AG04450 (cell line): Measurements from ENCODE around the gene MIR17HG. TPM values are rescaled to one million over a fixed set of nuclear protein-coding genes. Genes with fewer than 3 reads are reported as not detected.
"Not testable (repeated sequence)": the region's sequence is repeated elsewhere in the genome, so short reads cannot be mapped to it uniquely, and the experiment has no call there.

Experiments used
- CTCF ChIA-PET: fragments of 300-600, 350-600 bp; formaldehyde crosslinking; extraction: SDS; loops from one replicate; lab custom pipeline; 2022; ENCODE audit warnings: antibody characterized with exemption, inconsistent platforms; lab: Charles Lee
- POLR2A ChIA-PET: fragments of 350-600 bp; formaldehyde crosslinking; extraction: SDS; loops from one replicate; lab custom pipeline; 2021; ENCODE audit warnings: antibody characterized with exemption, inconsistent platforms; lab: Yijun Ruan, JAX
- DNase-seq: peaks from one replicate; pipeline ENCODE4 v3.0.0-alpha.2; 2011; ENCODE audit warnings: low read depth, low spot score
- H3K27ac ChIP-seq: one replicate; pipeline ENCODE4 v1.5.1; 2012; ENCODE audit warnings: low read depth, low read length, control low read depth
- H3K27me3 ChIP-seq: one replicate; pipeline ENCODE4 v1.6.0; 2012; ENCODE audit warnings: low read length; ENCODE audit not compliant: control insufficient read depth, insufficient read depth
- H3K4me3 ChIP-seq: 2 replicates; pipeline ENCODE4 v1.5.1; 2011; ENCODE audit warnings: mild to moderate bottlenecking, low read depth, low read length, control low read depth
- H3K9me3 ChIP-seq: 2 replicates; pipeline ENCODE4 v1.5.1; 2012; ENCODE audit warnings: low read length; ENCODE audit not compliant: control insufficient read depth, insufficient read depth
- polyA plus RNA-seq: library from polyadenylated mRNA; depleted of rRNA; stranded (reverse); fragments of >200 nt; gene quantifications from 2 replicates; pipeline ENCODE4 v1.2.3, GENCODE V29; 2011
- TF ChIP-seq, protein P1 (sequence below): IDR thresholded peaks from 2 replicates; pipeline ENCODE4 v1.5.1; 2011; ENCODE audit warnings: low read depth, low read length, control low read depth, inconsistent platforms

MIR17HG gene
- polyA plus RNA-seq, 1 experiment = 1.3 TPM

DNA sequence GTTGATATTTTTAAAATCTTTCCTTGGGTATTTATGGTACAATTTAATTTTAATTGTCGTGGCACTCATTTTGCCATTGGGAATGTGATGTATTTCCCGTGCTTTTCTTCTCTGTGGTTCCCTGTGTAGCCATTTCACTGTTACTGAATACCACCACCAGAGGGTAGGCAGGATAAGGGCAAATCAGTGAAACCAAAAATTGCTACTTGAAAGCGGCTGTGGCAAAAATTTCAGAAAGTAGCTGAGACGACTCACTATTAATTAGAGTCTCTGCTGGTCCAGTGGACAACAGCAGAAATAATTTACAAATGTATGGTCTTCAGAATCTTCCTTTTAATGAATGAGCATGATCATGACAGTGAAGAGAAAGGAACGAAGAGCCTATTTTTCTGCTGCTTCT is 34.4 kb upstream of the MIR17HG start:
- Histone ChIP-seq H3K27ac (no peak overlapping the region), H3K9me3 (no peaks in the 10 kb centered on the region), H3K27me3 (no peaks in the 10 kb centered on the region), H3K4me3 (no peak overlapping the region)
- no peak for DNase-seq
- CTCF ChIA-PET = interaction anchor here (2.2 kb wide), 1 partner anchor 93 kb away, joined by 8 read pairs; no protein-coding TSS in a partner anchor
- TF ChIP-seq, protein P1, sequence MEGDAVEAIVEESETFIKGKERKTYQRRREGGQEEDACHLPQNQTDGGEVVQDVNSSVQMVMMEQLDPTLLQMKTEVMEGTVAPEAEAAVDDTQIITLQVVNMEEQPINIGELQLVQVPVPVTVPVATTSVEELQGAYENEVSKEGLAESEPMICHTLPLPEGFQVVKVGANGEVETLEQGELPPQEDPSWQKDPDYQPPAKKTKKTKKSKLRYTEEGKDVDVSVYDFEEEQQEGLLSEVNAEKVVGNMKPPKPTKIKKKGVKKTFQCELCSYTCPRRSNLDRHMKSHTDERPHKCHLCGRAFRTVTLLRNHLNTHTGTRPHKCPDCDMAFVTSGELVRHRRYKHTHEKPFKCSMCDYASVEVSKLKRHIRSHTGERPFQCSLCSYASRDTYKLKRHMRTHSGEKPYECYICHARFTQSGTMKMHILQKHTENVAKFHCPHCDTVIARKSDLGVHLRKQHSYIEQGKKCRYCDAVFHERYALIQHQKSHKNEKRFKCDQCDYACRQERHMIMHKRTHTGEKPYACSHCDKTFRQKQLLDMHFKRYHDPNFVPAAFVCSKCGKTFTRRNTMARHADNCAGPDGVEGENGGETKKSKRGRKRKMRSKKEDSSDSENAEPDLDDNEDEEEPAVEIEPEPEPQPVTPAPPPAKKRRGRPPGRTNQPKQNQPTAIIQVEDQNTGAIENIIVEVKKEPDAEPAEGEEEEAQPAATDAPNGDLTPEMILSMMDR = peak; percentile 64
- POLR2A ChIA-PET = no interaction called here

DNA sequence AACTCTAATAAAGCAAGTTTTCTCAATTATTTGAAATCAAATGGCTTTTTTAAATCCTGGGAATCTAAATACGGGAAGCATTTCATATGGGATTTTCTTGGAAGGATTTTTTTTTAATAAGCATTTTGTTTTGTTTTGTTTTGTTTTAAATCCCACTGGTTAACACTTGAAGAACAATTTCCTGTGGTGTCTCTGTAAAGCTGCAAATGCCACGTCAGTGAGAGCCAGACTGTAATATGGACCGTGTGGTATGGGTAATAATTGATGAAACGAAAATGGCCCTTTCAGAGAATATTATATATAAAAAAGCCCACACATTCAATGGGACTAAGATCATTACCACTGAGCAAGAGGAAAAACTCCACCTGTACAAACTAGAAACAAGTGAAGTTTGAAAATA is 33.9 kb upstream of the MIR17HG start:
- ChIA-PET POLR2A (no interaction called here), CTCF (interaction anchor here (2.2 kb wide), 1 partner anchor 93 kb away, joined by 8 read pairs; no protein-coding TSS in a partner anchor)
- TF ChIP-seq, protein P1 = no peak
- Histone ChIP-seq H3K9me3 (no peaks in the 10 kb centered on the region), H3K4me3 (no peak overlapping the region), H3K27me3 (no peaks in the 10 kb centered on the region), H3K27ac (no peak overlapping the region)
- no peak for DNase-seq

DNA sequence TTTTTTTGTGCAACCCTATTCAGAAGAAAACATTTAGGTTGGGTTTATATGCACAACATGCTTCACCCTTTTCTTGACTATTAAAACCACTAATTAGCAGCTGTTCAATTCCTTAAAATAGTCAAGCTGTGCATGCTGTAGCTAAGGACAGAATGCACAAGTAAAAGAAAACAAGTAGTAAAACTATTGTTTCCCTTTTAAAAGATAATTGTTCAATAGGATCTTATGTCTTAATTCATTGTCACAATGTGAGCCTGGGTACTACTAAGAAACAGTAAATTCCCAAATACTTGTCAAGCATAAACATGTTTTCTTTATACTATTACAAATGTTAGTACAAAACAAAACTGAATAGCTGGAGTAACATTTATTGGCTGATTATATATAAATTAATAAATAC is 32.6 kb upstream of the MIR17HG start:
- Histone ChIP-seq H3K4me3 (no peak overlapping the region), H3K9me3 (no peaks in the 10 kb centered on the region), H3K27me3 (no peaks in the 10 kb centered on the region), H3K27ac (no peak overlapping the region)
- no peak for DNase-seq
- CTCF ChIA-PET = no interaction called here
- POLR2A ChIA-PET = no interaction called here
- TF ChIP-seq, protein P1 = no peak

DNA sequence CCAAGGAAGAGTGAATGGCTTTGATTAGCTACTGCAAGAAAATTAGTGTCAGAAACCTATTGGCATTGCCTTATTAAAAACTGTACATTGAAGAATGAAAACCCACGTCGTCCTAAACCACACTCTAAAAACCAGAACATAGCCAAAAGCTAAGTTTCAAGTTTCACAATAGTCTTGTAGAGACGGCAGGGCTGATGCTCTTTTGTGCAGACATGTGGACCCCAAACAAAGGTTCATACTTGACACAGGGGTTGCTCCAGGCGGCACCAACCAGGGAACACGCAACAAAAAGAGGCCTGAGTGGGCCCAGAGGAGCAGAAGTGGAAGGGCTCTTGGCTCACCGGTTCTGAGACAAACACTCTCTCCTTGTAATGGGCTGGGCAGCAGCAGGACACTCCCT is 28.6 kb upstream of the MIR17HG start:
- TF ChIP-seq, protein P1 = no peak
- ChIA-PET POLR2A (no interaction called here), CTCF (no interaction called here)
- no peak overlapping the region for H3K4me3 ChIP-seq
- H3K9me3 ChIP-seq = no peaks in the 10 kb centered on the region
- no peaks in the 10 kb centered on the region for H3K27me3 ChIP-seq
- no peak for DNase-seq
- H3K27ac ChIP-seq = no peak overlapping the region

DNA sequence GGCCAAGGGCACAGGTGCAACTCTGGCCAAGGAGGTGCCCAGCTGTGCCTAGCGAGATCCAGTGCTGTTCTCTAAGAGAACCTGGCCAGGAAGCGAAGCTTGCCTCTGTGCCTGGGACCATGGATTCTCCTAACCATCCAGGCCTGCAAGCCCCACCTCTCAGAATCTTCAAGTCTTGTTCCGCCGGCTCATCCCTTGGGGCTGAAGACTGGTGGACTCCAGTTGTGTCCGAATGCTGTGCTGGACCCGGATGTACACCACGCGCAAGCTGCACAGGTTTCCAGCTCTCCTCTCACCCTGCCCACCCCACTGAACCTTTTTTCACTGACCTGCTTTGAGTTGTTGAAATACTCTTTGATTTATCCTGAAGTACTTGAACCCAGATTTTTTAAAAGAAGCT is 27.5 kb upstream of the MIR17HG start:
- no peak for DNase-seq
- ChIA-PET CTCF (no interaction called here), POLR2A (no interaction called here)
- Histone ChIP-seq H3K4me3 (no peak overlapping the region), H3K27me3 (no peaks in the 10 kb centered on the region), H3K27ac (no peak overlapping the region), H3K9me3 (no peaks in the 10 kb centered on the region)
- TF ChIP-seq, protein P1 = no peak

DNA sequence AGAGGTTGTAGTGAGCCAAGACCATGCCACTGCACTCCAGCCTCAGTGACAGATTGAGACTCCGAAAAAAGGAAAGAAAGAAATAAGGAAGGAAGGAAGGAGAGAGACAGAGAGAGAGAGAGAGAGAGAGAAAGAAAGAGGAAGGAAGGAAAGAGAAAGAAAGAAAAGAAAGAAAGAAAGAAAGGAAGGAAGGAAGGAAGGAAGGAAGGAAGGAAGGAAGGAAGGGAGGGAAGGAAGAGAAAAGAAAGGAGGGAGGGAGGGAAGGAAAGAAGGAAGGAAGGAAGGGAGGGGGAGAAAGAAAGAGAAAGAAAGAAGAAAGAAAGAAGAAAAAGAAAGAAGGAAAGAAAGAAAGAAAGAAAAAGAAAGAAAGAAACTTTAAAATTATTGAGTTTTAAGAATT is 26.5 kb upstream of the MIR17HG start:
- CTCF ChIA-PET, H3K4me3 ChIP-seq, POLR2A ChIA-PET, H3K9me3 ChIP-seq, H3K27me3 ChIP-seq, H3K27ac ChIP-seq, DNase-seq: not testable (repeated sequence)
